K562 (cell line): ENCODE results near the gene SCARF2. TPM values are rescaled to one million over a fixed set of nuclear protein-coding genes. Genes with fewer than 3 reads are reported as not detected.

Source experiments
- AFF4 ChIP-seq: sonication (generic); formaldehyde crosslinking; IDR thresholded peaks from 2 replicates; pipeline ENCODE4 v1.8.0; 2023; ENCODE audit warnings: mild to moderate bottlenecking, missing genetic modification reagents
- ARID3B ChIP-seq: fragments of 250-450 bp; sonication (Bioruptor Pico); IDR thresholded peaks from 2 replicates; pipeline ENCODE4 v1.4.0; 2020; ENCODE audit warnings: borderline replicate concordance
- CBX2 ChIP-seq: fragments of 200-600 bp; sonication (generic); IDR thresholded peaks from one replicate; pipeline ENCODE4 v1.6.1; 2012; ENCODE audit warnings: mild to moderate bottlenecking, low read length, inconsistent platforms; ENCODE audit not compliant: insufficient read depth, poor library complexity, severe bottlenecking
- DLX4 ChIP-seq: fragments of 250-450 bp; sonication (Bioruptor Pico); IDR thresholded peaks from 2 replicates; pipeline ENCODE4 v1.6.1; 2021; ENCODE audit warnings: mild to moderate bottlenecking
- FOXA1 ChIP-seq: fragments of 450-650 bp; IDR thresholded peaks from 2 replicates; pipeline ENCODE4 v1.6.1; 2016; ENCODE audit warnings: mild to moderate bottlenecking, borderline replicate concordance
- NFATC3 ChIP-seq: fragments of 450-650 bp; IDR thresholded peaks from 2 replicates; pipeline ENCODE4 v1.6.1; 2017; ENCODE audit warnings: mild to moderate bottlenecking
- NR0B1 ChIP-seq: fragments of 450-650 bp; IDR thresholded peaks from one replicate; pipeline ENCODE4 v1.6.1; 2018; ENCODE audit warnings: mild to moderate bottlenecking, moderate library complexity; ENCODE audit not compliant: partially characterized antibody
- PHTF2 ChIP-seq: fragments of 250-450 bp; sonication (Bioruptor Pico); IDR thresholded peaks from 2 replicates; pipeline ENCODE4 v1.5.0; 2021; ENCODE audit warnings: mild to moderate bottlenecking
- POLR2H ChIP-seq: IDR thresholded peaks from 2 replicates; pipeline ENCODE4 v1.6.1; 2016; ENCODE audit warnings: missing genetic modification characterization, low read depth, mild to moderate bottlenecking, control low read depth, missing compliant biosample characterization, moderate library complexity
- POLR3A ChIP-seq: IDR thresholded peaks from 2 replicates; pipeline ENCODE4 v1.6.1; 2011; ENCODE audit warnings: borderline replicate concordance, mild to moderate bottlenecking, moderate library complexity; ENCODE audit not compliant: insufficient read length, insufficient read depth; ENCODE audit errors: extremely low read depth
- PPARD ChIP-seq: fragments of 250-450 bp; sonication (Bioruptor Pico); IDR thresholded peaks from 2 replicates; pipeline ENCODE4 v1.8.0; 2022; ENCODE audit warnings: inconsistent platforms, mild to moderate bottlenecking, moderate library complexity
- PREB ChIP-seq: sonication (generic); formaldehyde crosslinking; IDR thresholded peaks from 2 replicates; pipeline ENCODE4 v1.8.1; 2023; ENCODE audit warnings: mild to moderate bottlenecking, missing genetic modification reagents
- RBBP5 ChIP-seq: fragments of 200-600 bp; sonication (generic); IDR thresholded peaks from 2 replicates; pipeline ENCODE4 v1.6.1; 2012; ENCODE audit warnings: borderline replicate concordance, mild to moderate bottlenecking, low read length, control low read depth, inconsistent platforms; ENCODE audit not compliant: insufficient read depth, poor library complexity, severe bottlenecking
- RBM17 ChIP-seq: fragments of 200-400 bp; formaldehyde crosslinking; IDR thresholded peaks from 2 replicates; pipeline ENCODE4 v1.6.1; 2017; ENCODE audit warnings: low read depth, mild to moderate bottlenecking, low read length, borderline replicate concordance
- ZNF785 ChIP-seq: fragments of 250-450 bp; sonication (Bioruptor Pico); IDR thresholded peaks from 2 replicates; pipeline ENCODE4 v1.4.0; 2020; ENCODE audit warnings: mild to moderate bottlenecking
- polyA plus RNA-seq, 8 experiments: library from polyadenylated mRNA; depleted of rRNA in 4 of 8; stranded (reverse) in 5 of 8; unstranded in 3 of 8; fragments of >200 nt; fragmentation: Nextera tagmentation in 2 of 8; fragmentation: Illumina TruSeq in 1 of 8; extraction: Ambion mirVana in 2 of 8; extraction: Trizol in 1 of 8; gene quantifications; 2 replicates each; pipeline versions ENCODE4 v1.2.1 to v1.2.3, GENCODE V29; 2011 to 2014; ENCODE audit warnings: inconsistent platforms in 1 of 8, missing spikeins in 1 of 8
- total RNA-seq, 7 experiments: library from RNA; depleted of rRNA in 6 of 7; stranded (reverse); fragments of >200 nt in 6 of 7; fragmentation: Illumina TruSeq in 2 of 7; extraction: Trizol in 2 of 7; gene quantifications; 2 replicates each; pipeline versions ENCODE4 v1.2.1 to v1.2.3, GENCODE V29; 2011 to 2021; ENCODE audit warnings: low replicate concordance in 1 of 7

The SCARF2 gene
- total and polyA plus RNA-seq, 9 of the 15 experiments (the other 6 are each of a cell fraction or from before 2014, with no cell fraction given), result 0.06 to 0.32 (median 0.21) TPM; not detected in 5

- TF ChIP-seq AFF4 (CRISPR knock-in tag) (no peak), PHTF2 (no peak), ARID3B (peak; percentile 92), POLR2H (no peak), RBM17 (no peak), PREB (CRISPR knock-in tag) (no peak), ZNF785 (CRISPR knock-in tag) (no peak), NR0B1 (no peak), FOXA1 (no peak), POLR3A (no peak), RBBP5 (no peak), NFATC3 (no peak), CBX2 (no peak), PPARD (CRISPR knock-in tag) (no peak), DLX4 (CRISPR knock-in tag) (no peak)
Observed at GRCh38 chr22:20429254-20430100, 8.1 kb downstream of the SCARF2 start (continued).
